HG03558 (cell line): ENCODE measurements around the gene NFIC.

ENCODE experiments used
- ATAC-seq: cut with Tn5 transposase; IDR thresholded peaks from one replicate; pipeline ENCODE4 v1.9.1; 2021; ENCODE audit warnings: moderate number of reproducible peaks; ENCODE audit not compliant: unreplicated experiment; ENCODE audit errors: extremely low read depth

NFIC gene

GRCh38 chr19:3478409-3479176, 112.2 kb downstream of the NFIC start:
- no peak for ATAC-seq

GRCh38 chr19:3479177-3479833, 112.9 kb downstream of the NFIC start:
- ATAC-seq: no peak

- ATAC-seq: no peak
Measured at GRCh38 chr19:3479834-3480215, 113.4 kb downstream of the NFIC start.

- ATAC-seq: no peak
Measured at GRCh38 chr19:3480383-3481091, 114.2 kb downstream of the NFIC start, which contains the start of gene SMIM24. SMIM24 (minus strand) TSS chr19:3480525; CDS start chr19:3480463, 62 bp downstream.

GRCh38 chr19:3481241-3482090, 115.1 kb downstream of the NFIC start:
- no peak for ATAC-seq

GRCh38 chr19:3482507-3483225, 116.3 kb downstream of the NFIC start:
- ATAC-seq: no peak

- no peak for ATAC-seq
Measured at GRCh38 chr19:3483226-3483628, 116.8 kb downstream of the NFIC start, which contains the start of gene SMIM44. SMIM44 (minus strand) TSS chr19:3483441; CDS start chr19:3483403, 38 bp downstream.

- ATAC-seq: no peak
Measured at GRCh38 chr19:3491396-3492119, 125.2 kb downstream of the NFIC start.

- ATAC-seq: no peak
Measured at GRCh38 chr19:3492131-3492839, 125.9 kb downstream of the NFIC start.

- no peak for ATAC-seq
Measured at GRCh38 chr19:3492919-3493318, 126.5 kb downstream of the NFIC start.

GRCh38 chr19:3493651-3494050, 127.3 kb downstream of the NFIC start:
- no peak for ATAC-seq

- no peak for ATAC-seq
Measured at GRCh38 chr19:3494051-3494450, 127.7 kb downstream of the NFIC start.

- ATAC-seq: no peak
Measured at GRCh38 chr19:3494559-3494958, 128.2 kb downstream of the NFIC start.

- no peak for ATAC-seq
Measured at GRCh38 chr19:3496392-3497273, 130.2 kb downstream of the NFIC start.

GRCh38 chr19:3497757-3498520, 131.6 kb downstream of the NFIC start:
- no peak for ATAC-seq

- no peak for ATAC-seq
Measured at GRCh38 chr19:3499738-3500428, 133.5 kb downstream of the NFIC start.
